HFF-Myc (cell line): Measurements from ENCODE around the gene TULP4.

Experiments used
- DNase-seq: peaks from one replicate; pipeline ENCODE4 v3.0.0-alpha.2; 2011; ENCODE audit warnings: low read depth; ENCODE audit errors: extremely low read depth
- H3K4me3 ChIP-seq: replicated peaks from 2 replicates; pipeline ENCODE4 v1.5.1; 2011; ENCODE audit warnings: low read depth, mild to moderate bottlenecking, control low read depth, low read length
- TF ChIP-seq, protein P1 (sequence below): IDR thresholded peaks from 2 replicates; pipeline ENCODE4 v1.5.1; 2012; ENCODE audit warnings: mild to moderate bottlenecking, low read depth, low read length, control low read depth; ENCODE audit errors: missing control alignments

The TULP4 gene

DNA sequence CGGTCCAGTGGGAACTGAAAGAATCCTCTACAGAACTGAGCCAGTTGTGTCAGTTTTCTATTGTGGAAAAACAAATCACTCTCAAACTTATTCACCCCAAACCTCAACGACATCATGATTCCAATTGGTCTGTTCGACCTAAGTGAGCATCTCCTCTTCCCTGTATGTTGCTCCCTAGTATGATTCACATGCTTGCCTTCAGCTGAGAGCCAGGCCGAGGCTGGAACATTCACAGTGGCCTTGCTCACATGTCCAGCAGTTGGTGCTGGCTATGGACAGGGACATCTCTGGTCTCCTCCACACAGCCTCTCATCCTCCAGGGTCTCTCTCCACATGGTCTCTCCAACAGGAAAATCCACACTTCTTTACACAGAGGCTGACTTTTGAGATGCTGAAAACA, 219.3 kb downstream of the TULP4 start:
- TF ChIP-seq, protein P1, sequence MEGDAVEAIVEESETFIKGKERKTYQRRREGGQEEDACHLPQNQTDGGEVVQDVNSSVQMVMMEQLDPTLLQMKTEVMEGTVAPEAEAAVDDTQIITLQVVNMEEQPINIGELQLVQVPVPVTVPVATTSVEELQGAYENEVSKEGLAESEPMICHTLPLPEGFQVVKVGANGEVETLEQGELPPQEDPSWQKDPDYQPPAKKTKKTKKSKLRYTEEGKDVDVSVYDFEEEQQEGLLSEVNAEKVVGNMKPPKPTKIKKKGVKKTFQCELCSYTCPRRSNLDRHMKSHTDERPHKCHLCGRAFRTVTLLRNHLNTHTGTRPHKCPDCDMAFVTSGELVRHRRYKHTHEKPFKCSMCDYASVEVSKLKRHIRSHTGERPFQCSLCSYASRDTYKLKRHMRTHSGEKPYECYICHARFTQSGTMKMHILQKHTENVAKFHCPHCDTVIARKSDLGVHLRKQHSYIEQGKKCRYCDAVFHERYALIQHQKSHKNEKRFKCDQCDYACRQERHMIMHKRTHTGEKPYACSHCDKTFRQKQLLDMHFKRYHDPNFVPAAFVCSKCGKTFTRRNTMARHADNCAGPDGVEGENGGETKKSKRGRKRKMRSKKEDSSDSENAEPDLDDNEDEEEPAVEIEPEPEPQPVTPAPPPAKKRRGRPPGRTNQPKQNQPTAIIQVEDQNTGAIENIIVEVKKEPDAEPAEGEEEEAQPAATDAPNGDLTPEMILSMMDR = no peak
- DNase-seq = no peak
- H3K4me3 ChIP-seq = no peak overlapping the region

DNA sequence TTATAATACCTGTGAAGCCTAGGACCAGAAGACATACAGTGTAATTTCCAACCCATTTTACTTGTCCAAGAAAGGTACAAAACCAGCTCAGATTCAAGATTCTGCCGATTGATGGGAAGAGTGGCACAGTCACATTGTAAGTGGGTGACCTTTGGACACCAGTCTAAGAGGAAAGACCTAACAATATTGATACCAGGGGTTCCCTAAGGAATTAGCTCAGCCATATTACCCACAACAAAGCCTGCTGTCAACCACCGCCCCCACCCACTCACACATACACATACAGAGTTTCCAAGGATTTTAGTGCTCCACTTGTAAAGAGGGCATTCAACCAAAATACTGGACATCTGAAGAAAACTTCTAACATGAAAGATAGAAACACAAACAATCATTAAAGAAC, 219.7 kb downstream of the TULP4 start:
- TF ChIP-seq, protein P1 = no peak
- H3K4me3 ChIP-seq = no peak overlapping the region
- DNase-seq = no peak

DNA sequence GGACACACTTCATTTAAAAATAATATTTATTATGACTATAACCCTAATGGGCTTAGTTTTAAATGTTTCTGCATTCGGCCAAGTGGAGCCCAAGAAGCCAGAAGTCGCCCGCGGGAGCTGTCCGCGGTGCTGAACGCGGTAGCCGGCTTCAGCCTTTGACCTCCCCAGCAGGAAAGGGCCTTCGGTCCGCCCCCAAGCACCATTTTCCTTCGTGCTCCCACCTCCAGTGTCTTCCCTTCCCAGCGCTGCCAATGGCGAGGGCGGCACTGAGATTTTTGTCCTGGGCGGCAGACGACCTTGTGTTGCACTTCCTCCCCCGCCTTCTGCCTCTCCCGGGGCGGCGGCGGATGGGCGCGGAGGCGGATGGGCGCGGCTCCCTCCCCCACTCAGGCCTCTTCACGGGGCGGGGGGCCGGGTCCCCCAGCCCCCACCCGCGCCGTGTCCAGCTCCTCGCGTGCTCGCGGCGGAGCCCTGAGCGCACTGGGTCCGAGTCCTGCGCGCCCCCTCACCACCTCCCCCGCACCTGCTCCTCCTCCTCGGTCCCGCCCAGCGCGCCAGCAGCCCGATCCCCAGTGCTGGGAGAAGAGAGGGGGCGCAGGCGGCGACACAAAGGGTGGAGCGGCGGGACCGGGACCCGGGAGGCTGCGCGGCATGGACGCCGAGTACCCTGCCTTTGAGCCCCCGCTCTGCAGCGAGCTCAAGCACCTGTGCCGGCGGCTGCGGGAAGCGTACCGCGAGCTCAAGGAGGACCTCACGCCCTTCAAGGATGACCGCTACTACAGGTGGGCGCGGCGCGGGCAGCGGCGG, 224.0 kb downstream of the TULP4 start:
- TF ChIP-seq, protein P1 = no peak
- DNase-seq = no peak
- peak overlapping the region; percentile 52 for H3K4me3 ChIP-seq

DNA sequence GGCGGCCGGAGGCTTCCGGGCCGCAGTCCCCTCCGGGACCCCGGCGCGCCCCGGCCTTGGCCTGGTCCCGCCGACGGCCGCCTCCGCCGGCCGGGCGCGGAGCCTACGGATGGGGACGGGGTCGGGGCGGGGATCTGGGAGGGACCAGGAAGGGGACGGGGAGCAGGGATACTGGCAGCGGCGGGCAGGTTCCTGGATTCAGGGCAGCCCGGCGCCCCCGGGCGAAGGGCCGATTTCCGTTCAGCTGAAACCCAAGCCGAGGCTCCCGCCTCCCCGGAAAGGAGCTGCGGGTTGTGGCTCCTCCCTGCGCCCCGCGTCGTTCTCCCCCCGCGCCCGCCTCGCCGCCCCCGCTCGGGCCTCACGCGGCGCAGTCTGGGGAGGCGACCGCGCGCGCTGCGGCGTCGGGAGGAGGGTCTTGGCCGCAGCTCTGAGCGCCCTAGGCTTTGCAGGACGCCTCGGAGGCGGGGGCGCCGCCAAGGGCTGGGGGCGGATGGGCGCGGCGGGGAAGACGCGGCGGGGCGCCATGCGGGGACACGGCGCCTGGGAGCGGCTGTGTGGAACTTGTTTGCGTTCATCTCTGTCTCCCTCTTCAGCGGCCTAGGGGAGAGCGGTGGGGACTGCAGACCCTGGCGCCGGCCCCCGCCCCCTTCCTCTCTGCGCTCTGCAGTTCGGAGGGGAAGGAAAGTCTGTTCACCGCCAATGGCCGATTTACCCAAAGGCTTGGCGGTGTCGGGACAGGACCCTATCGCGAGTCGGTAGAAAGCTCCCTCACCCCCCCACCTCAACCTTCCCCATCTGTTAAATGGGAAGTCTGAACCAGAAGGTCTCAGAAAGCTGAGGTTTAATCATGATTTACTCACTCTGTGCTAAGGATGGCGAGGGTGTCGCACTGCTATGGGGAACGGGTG, 224.9 kb downstream of the TULP4 start:
- peak overlapping the region; percentile 52 for H3K4me3 ChIP-seq
- TF ChIP-seq, protein P1 = no peak
- DNase-seq = no peak

DNA sequence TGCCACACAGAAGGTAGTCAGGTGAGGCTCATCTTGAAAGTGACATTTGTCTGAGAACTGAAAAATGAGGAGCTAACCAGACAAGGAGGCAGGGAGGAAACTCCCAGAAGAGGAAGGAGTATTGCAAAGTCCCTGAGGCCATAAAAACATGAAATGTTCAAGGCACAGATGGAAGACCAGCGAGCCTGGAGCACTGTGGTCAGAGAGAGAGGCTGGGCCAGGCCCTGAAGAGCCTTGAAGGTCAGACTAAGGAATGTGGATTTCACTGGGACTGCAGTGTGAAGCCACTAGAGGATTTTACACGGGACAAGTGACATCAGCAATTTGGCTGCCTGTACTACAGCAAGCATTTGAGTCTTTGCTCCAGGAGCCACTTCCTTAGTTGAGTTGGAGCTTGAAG, 226.5 kb downstream of the TULP4 start:
- TF ChIP-seq, protein P1 = no peak
- no peak overlapping the region for H3K4me3 ChIP-seq
- no peak for DNase-seq

DNA sequence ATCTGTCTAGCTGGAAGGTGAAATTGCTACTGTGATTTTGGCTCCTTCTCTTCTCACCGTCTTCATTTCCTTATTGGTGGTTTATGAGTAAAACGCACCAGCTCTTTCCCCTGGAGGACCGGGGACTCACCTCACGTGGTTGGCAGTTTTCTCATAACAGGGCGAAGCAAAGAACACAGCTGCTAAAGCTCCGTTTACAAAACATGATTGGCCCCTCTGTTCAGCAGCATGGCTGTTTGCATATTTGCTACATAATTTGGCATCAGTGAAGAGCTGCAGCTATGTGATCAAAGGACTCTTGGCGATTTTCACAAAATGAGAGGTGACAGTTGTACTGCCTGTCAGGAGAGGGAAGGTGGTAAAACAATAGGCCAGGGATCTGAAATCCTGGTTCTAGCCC, 227.1 kb downstream of the TULP4 start:
- TF ChIP-seq, protein P1 = no peak
- no peak overlapping the region for H3K4me3 ChIP-seq
- DNase-seq = no peak
